SK-N-SH treated with all-trans-retinoic acid at 6 μM for 48 hours (cell line): ENCODE results near the gene GPR156.

Experiments used
- PPARA ChIP-seq: fragments of 250-450 bp; sonication (Bioruptor Pico); IDR thresholded peaks from 2 replicates; pipeline ENCODE4 v1.5.0; 2020; ENCODE audit warnings: mild to moderate bottlenecking, borderline replicate concordance
- RARB ChIP-seq: fragments of 250-450 bp; sonication (Bioruptor Pico); IDR thresholded peaks from 2 replicates; pipeline ENCODE4 v1.8.0; 2021; ENCODE audit warnings: mild to moderate bottlenecking, moderate library complexity
- TCF4 ChIP-seq: fragments of 250-450 bp; sonication (Bioruptor Pico); IDR thresholded peaks from 2 replicates; pipeline ENCODE4 v1.8.0; 2021; ENCODE audit warnings: mild to moderate bottlenecking, moderate library complexity, borderline replicate concordance
- TOX ChIP-seq: fragments of 250-450 bp; sonication (Bioruptor Pico); IDR thresholded peaks from 2 replicates; pipeline ENCODE4 v1.8.0; 2021; ENCODE audit warnings: mild to moderate bottlenecking, moderate library complexity, borderline replicate concordance
- ZNF565 ChIP-seq: fragments of 450-650 bp; formaldehyde crosslinking; conservative IDR thresholded peaks from 2 replicates; pipeline ENCODE4 v1.5.0; 2020; ENCODE audit warnings: low read depth, mild to moderate bottlenecking, moderate library complexity
- ZNF70 ChIP-seq: fragments of 450-650 bp; formaldehyde crosslinking; IDR thresholded peaks from 2 replicates; pipeline ENCODE4 v1.5.0; 2020; ENCODE audit warnings: mild to moderate bottlenecking, moderate library complexity
- TF ChIP-seq, protein P1 (sequence below): fragments of 250-450 bp; sonication (Bioruptor Pico); IDR thresholded peaks from 2 replicates; pipeline ENCODE4 v1.5.0; 2020; ENCODE audit warnings: mild to moderate bottlenecking, moderate library complexity
- TF ChIP-seq, protein P2 (sequence below): fragments of 250-450 bp; sonication (Bioruptor Pico); IDR thresholded peaks from 2 replicates; pipeline ENCODE4 v1.8.0; 2020; ENCODE audit warnings: mild to moderate bottlenecking, moderate library complexity, borderline replicate concordance
- TF ChIP-seq, protein P3 (sequence below): fragments of 250-450 bp; sonication (Bioruptor Pico); IDR thresholded peaks from 2 replicates; pipeline ENCODE4 v1.8.0; 2021; ENCODE audit warnings: low read depth, mild to moderate bottlenecking, moderate library complexity, borderline replicate concordance

DNA sequence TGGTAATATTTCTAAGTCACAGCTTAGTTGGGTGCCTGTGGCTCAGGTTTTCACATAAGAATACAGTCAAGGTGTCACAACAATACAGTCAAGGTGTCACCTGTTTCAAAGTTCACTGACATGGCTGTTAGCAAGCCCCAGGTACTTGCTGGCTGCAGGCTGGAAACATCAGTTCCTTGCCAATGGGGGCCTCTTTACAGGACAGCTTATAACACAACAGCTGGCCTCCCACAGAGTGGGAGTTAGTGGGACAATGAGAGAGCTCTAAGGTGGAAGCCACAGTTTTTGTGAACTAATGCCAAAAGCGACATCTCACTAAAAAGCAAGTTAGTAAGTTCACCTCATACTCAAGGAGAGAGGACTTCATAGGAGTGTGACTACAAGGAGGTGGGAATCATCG is 45.4 kb downstream of the GPR156 start:
- TF ChIP-seq ZNF565 (CRISPR knock-in tag) (no peak), PPARA (CRISPR knock-in tag) (no peak), ZNF70 (no peak), RARB (CRISPR knock-in tag) (no peak), TCF4 (CRISPR knock-in tag) (no peak), TOX (CRISPR knock-in tag) (no peak)
- TF ChIP-seq, protein P1, sequence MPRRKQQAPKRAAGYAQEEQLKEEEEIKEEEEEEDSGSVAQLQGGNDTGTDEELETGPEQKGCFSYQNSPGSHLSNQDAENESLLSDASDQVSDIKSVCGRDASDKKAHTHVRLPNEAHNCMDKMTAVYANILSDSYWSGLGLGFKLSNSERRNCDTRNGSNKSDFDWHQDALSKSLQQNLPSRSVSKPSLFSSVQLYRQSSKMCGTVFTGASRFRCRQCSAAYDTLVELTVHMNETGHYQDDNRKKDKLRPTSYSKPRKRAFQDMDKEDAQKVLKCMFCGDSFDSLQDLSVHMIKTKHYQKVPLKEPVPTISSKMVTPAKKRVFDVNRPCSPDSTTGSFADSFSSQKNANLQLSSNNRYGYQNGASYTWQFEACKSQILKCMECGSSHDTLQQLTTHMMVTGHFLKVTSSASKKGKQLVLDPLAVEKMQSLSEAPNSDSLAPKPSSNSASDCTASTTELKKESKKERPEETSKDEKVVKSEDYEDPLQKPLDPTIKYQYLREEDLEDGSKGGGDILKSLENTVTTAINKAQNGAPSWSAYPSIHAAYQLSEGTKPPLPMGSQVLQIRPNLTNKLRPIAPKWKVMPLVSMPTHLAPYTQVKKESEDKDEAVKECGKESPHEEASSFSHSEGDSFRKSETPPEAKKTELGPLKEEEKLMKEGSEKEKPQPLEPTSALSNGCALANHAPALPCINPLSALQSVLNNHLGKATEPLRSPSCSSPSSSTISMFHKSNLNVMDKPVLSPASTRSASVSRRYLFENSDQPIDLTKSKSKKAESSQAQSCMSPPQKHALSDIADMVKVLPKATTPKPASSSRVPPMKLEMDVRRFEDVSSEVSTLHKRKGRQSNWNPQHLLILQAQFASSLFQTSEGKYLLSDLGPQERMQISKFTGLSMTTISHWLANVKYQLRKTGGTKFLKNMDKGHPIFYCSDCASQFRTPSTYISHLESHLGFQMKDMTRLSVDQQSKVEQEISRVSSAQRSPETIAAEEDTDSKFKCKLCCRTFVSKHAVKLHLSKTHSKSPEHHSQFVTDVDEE (CRISPR knock-in tag): no peak
- TF ChIP-seq, protein P2, sequence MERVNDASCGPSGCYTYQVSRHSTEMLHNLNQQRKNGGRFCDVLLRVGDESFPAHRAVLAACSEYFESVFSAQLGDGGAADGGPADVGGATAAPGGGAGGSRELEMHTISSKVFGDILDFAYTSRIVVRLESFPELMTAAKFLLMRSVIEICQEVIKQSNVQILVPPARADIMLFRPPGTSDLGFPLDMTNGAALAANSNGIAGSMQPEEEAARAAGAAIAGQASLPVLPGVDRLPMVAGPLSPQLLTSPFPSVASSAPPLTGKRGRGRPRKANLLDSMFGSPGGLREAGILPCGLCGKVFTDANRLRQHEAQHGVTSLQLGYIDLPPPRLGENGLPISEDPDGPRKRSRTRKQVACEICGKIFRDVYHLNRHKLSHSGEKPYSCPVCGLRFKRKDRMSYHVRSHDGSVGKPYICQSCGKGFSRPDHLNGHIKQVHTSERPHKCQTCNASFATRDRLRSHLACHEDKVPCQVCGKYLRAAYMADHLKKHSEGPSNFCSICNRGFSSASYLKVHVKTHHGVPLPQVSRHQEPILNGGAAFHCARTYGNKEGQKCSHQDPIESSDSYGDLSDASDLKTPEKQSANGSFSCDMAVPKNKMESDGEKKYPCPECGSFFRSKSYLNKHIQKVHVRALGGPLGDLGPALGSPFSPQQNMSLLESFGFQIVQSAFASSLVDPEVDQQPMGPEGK (CRISPR knock-in tag): no peak
- TF ChIP-seq, protein P3, sequence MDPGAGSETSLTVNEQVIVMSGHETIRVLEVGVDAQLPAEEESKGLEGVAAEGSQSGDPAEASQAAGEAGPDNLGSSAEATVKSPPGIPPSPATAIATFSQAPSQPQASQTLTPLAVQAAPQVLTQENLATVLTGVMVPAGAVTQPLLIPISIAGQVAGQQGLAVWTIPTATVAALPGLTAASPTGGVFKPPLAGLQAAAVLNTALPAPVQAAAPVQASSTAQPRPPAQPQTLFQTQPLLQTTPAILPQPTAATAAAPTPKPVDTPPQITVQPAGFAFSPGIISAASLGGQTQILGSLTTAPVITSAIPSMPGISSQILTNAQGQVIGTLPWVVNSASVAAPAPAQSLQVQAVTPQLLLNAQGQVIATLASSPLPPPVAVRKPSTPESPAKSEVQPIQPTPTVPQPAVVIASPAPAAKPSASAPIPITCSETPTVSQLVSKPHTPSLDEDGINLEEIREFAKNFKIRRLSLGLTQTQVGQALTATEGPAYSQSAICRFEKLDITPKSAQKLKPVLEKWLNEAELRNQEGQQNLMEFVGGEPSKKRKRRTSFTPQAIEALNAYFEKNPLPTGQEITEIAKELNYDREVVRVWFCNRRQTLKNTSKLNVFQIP (CRISPR knock-in tag): no peak
